ENCODE data around the gene RXFP4. TPM values are rescaled to one million over a fixed set of nuclear protein-coding genes. Genes with fewer than 3 reads are reported as not detected.
"Not testable (repeated sequence)": the region's sequence is repeated elsewhere in the genome, so short reads cannot be mapped to it uniquely, and the experiment has no call there.

The RXFP4 gene
- total RNA-seq, 1 donor from 2014 or later = not detected

- TF ChIP-seq CTCF (IDR thresholded peaks at IDR 0.05; ENCODE audit: insufficient read depth, low read length, poor library complexity, severe bottlenecking) = no peak
- no peaks in the 10 kb centered on the region for H3K27me3 ChIP-seq (ENCODE audit: control insufficient read depth, insufficient read depth, low read length)
- peak overlapping the region; percentile 84 for H3K4me3 ChIP-seq (ENCODE audit: low read depth, low read length)
- no peaks in the 10 kb centered on the region for H3K36me3 ChIP-seq (ENCODE audit: control insufficient read depth, insufficient read depth, low read length)
- no peak for DNase-seq (ENCODE audit: low read depth)
Observed at GRCh38 chr1:155979597-155980343, 38.3 kb downstream of the RXFP4 start.

- no peak for TF ChIP-seq CTCF (IDR thresholded peaks at IDR 0.05; ENCODE audit: insufficient read depth, low read length, poor library complexity, severe bottlenecking)
- no peak for DNase-seq (ENCODE audit: low read depth)
- no peak overlapping the region for H3K4me3 ChIP-seq (ENCODE audit: low read depth, low read length)
- no peaks in the 10 kb centered on the region for H3K36me3 ChIP-seq (ENCODE audit: control insufficient read depth, insufficient read depth, low read length)
- no peaks in the 10 kb centered on the region for H3K27me3 ChIP-seq (ENCODE audit: control insufficient read depth, insufficient read depth, low read length)
Observed at GRCh38 chr1:155981266-155982088, 40.0 kb downstream of the RXFP4 start.

GRCh38 chr1:155982106-155982505, 40.7 kb downstream of the RXFP4 start:
- Histone ChIP-seq H3K27me3 (ENCODE audit: control insufficient read depth, insufficient read depth, low read length) (no peaks in the 10 kb centered on the region), H3K36me3 (ENCODE audit: control insufficient read depth, insufficient read depth, low read length) (no peaks in the 10 kb centered on the region), H3K4me3 (ENCODE audit: low read depth, low read length) (no peak overlapping the region)
- DNase-seq (ENCODE audit: low read depth) = no peak
- no peak for TF ChIP-seq CTCF (IDR thresholded peaks at IDR 0.05; ENCODE audit: insufficient read depth, low read length, poor library complexity, severe bottlenecking)

- DNase-seq (ENCODE audit: low read depth) = no peak
- Histone ChIP-seq H3K4me3 (ENCODE audit: low read depth, low read length) (peak overlapping the region; percentile 14), H3K36me3 (ENCODE audit: control insufficient read depth, insufficient read depth, low read length) (no peaks in the 10 kb centered on the region), H3K27me3 (ENCODE audit: control insufficient read depth, insufficient read depth, low read length) (no peaks in the 10 kb centered on the region)
- TF ChIP-seq CTCF (IDR thresholded peaks at IDR 0.05; ENCODE audit: insufficient read depth, low read length, poor library complexity, severe bottlenecking) = no peak
Observed at GRCh38 chr1:155983191-155984024, 42.0 kb downstream of the RXFP4 start.

- H3K36me3 ChIP-seq (ENCODE audit: control insufficient read depth, insufficient read depth, low read length) = no peaks in the 10 kb centered on the region
- H3K27me3 ChIP-seq (ENCODE audit: control insufficient read depth, insufficient read depth, low read length) = no peaks in the 10 kb centered on the region
- H3K4me3 ChIP-seq (ENCODE audit: low read depth, low read length) = no peak overlapping the region
- DNase-seq (ENCODE audit: low read depth) = no peak
- TF ChIP-seq CTCF (IDR thresholded peaks at IDR 0.05; ENCODE audit: insufficient read depth, low read length, poor library complexity, severe bottlenecking) = no peak
Observed at GRCh38 chr1:155984341-155984740, 42.9 kb downstream of the RXFP4 start.

- H3K27me3 ChIP-seq (ENCODE audit: control insufficient read depth, insufficient read depth, low read length); H3K36me3 ChIP-seq (ENCODE audit: control insufficient read depth, insufficient read depth, low read length); H3K4me3 ChIP-seq (ENCODE audit: low read depth, low read length); DNase-seq (ENCODE audit: low read depth): not testable (repeated sequence)
Observed at GRCh38 chr1:155984903-155985645, 43.6 kb downstream of the RXFP4 start.
